Glutamatergic neuron (in vitro differentiated cells): ENCODE data around the gene CYCS. TPM values are rescaled to one million over a fixed set of nuclear protein-coding genes. Genes with fewer than 3 reads are reported as not detected.

Experiments used
- DNase-seq: peaks from one replicate; pipeline ENCODE4 v3.0.0; 2022
- H3K27ac Mint-ChIP-seq: one replicate; pipeline ENCODE4 v1.8.0; 2020; ENCODE audit warnings: mild to moderate bottlenecking, mixed read lengths, inconsistent platforms; ENCODE audit not compliant: unreplicated experiment
- H3K27me3 Mint-ChIP-seq: one replicate; pipeline ENCODE4 v1.8.0; 2020; ENCODE audit warnings: mild to moderate bottlenecking, moderate library complexity, mixed read lengths, inconsistent platforms; ENCODE audit not compliant: unreplicated experiment
- H3K36me3 Mint-ChIP-seq: one replicate; pipeline ENCODE4 v1.8.0; 2020; ENCODE audit warnings: mild to moderate bottlenecking, mixed read lengths, inconsistent platforms; ENCODE audit not compliant: unreplicated experiment
- H3K4me1 Mint-ChIP-seq: one replicate; pipeline ENCODE4 v1.8.0; 2020; ENCODE audit warnings: mild to moderate bottlenecking, low read depth, mixed read lengths, inconsistent platforms; ENCODE audit not compliant: unreplicated experiment
- H3K4me3 Mint-ChIP-seq: one replicate; pipeline ENCODE4 v1.8.0; 2020; ENCODE audit warnings: mild to moderate bottlenecking, mixed read lengths, inconsistent platforms; ENCODE audit not compliant: unreplicated experiment
- H3K9me3 Mint-ChIP-seq: one replicate; pipeline ENCODE4 v1.8.0; 2020; ENCODE audit warnings: mild to moderate bottlenecking, moderate library complexity, mixed read lengths, inconsistent platforms; ENCODE audit not compliant: unreplicated experiment
- long read RNA-seq: library from polyadenylated mRNA; unstranded; transcript quantifications from one replicate; pipeline ENCODE4 v2.0.0, GENCODE V29; 2020; ENCODE audit not compliant: unreplicated experiment
- total RNA-seq: library from RNA; stranded (reverse); fragmentation: NEBNext Ultra II Directional; extraction: Animal tissue kit (Norgen Biotek cat#: 25700); gene quantifications from one replicate; pipeline ENCODE4 v1.2.1, GENCODE V29; 2021; ENCODE audit not compliant: unreplicated experiment
- TF ChIP-seq, protein P1 (sequence below): fragments of 200-600 bp; sonication (generic); IDR thresholded peaks from one replicate; pipeline ENCODE4 v1.5.0; 2021; ENCODE audit not compliant: partially characterized antibody, unreplicated experiment

Gene CYCS
- 127 TPM for total RNA-seq
- long read RNA-seq, full-length matches to known transcripts = 101 of 103 reads
- long read RNA-seq, partial matches to known transcripts = 1 of 103 reads
- long read RNA-seq, other reads (novel, unspliced or antisense) = 1 of 103 reads

DNA sequence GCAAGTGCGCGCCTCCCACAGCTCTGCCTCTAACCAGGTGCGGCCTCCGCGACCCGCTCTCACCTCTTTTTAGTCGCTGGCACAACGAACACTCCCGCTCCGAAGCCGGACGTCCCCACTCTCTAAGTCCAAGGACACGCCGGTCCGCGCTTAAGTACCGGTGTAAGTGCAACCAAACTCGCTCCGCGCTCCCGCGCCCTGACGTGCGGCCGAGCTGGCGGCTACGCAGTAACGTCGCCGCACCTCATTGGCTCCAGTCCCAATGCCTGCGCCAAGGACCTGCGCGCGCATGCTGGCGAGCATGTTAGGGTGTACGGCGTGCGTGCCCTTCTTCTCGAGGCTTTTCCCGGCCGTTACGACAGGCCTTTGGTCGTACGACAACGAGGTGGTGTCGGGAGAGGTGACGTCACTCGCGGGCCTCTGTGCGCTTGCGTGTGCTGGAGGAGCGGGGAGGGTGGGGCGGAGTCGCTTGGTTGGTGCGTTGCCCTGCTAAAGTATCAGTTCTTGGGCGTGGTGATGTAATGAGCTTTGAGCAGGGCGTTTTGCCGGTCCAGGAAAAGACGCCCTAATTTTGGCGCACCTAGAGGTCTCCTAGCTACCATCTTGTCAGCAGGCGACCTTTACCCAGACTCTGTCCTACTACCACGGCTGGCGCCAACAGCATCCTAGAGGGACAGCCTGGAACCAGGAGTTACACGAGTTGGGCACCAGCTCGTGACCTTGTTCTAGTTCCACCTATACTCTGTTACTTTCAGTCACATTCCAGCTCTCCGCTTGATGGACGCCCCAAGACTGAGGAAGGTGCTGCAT, at the start of gene CYCS:
CYCS (minus strand) TSS at position 124 of the 810 bp plus-strand sequence. CDS start 1,141 bp downstream, outside the sequence.
- peak; percentile 99 for DNase-seq
- TF ChIP-seq, protein P1, sequence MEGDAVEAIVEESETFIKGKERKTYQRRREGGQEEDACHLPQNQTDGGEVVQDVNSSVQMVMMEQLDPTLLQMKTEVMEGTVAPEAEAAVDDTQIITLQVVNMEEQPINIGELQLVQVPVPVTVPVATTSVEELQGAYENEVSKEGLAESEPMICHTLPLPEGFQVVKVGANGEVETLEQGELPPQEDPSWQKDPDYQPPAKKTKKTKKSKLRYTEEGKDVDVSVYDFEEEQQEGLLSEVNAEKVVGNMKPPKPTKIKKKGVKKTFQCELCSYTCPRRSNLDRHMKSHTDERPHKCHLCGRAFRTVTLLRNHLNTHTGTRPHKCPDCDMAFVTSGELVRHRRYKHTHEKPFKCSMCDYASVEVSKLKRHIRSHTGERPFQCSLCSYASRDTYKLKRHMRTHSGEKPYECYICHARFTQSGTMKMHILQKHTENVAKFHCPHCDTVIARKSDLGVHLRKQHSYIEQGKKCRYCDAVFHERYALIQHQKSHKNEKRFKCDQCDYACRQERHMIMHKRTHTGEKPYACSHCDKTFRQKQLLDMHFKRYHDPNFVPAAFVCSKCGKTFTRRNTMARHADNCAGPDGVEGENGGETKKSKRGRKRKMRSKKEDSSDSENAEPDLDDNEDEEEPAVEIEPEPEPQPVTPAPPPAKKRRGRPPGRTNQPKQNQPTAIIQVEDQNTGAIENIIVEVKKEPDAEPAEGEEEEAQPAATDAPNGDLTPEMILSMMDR = no peak
- peaks cover 8% of the 10 kb centered on the region for H3K4me1 Mint-ChIP-seq
- H3K27ac Mint-ChIP-seq = peak within 1 kb of the TSS; percentile 97
- H3K9me3 Mint-ChIP-seq = peaks cover 10% of the 10 kb centered on the region
- H3K4me3 Mint-ChIP-seq = peak within 1 kb of the TSS; percentile 100
- H3K27me3 Mint-ChIP-seq = peaks cover 7% of the 10 kb centered on the region
- H3K36me3 Mint-ChIP-seq = no peaks in the 10 kb centered on the region

GRCh38 chr7:25173184-25173583, 48.1 kb upstream of the CYCS start:
- no peak for DNase-seq
- no peaks in the 10 kb centered on the region for H3K36me3 Mint-ChIP-seq
- H3K27ac Mint-ChIP-seq = no peak overlapping the region
- no peaks in the 10 kb centered on the region for H3K9me3 Mint-ChIP-seq
- no peaks in the 10 kb centered on the region for H3K27me3 Mint-ChIP-seq
- H3K4me3 Mint-ChIP-seq = no peak overlapping the region
- TF ChIP-seq, protein P1 = no peak
- H3K4me1 Mint-ChIP-seq = no peaks in the 10 kb centered on the region

DNA sequence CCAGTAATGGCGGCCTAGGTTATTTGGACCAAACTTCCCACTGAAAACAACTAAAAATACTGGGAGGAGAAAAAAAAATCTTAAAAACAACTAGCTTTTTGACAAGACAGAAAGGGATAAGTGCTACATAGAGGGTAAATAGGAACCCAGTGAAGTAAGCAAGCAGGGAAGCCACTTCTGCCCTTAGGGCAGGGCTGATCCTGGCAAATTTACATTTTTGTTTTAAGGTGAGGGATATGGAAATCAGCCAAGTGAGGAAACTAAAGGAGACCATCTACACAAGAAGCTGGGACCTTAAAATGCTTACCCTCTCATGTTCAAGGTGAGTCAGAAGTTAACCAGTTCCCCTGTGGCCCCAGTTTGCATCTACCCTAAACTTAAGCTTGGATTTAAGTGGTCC, 46.5 kb upstream of the CYCS start:
- DNase-seq = no peak
- TF ChIP-seq, protein P1 = no peak
- Mint-ChIP-seq H3K4me1 (no peaks in the 10 kb centered on the region), H3K27me3 (no peaks in the 10 kb centered on the region), H3K4me3 (no peak overlapping the region), H3K36me3 (no peaks in the 10 kb centered on the region), H3K27ac (no peak overlapping the region), H3K9me3 (no peaks in the 10 kb centered on the region)

- Mint-ChIP-seq H3K36me3 (no peaks in the 10 kb centered on the region), H3K9me3 (no peaks in the 10 kb centered on the region), H3K4me3 (no peak overlapping the region), H3K27me3 (no peaks in the 10 kb centered on the region), H3K27ac (no peak overlapping the region), H3K4me1 (no peaks in the 10 kb centered on the region)
- DNase-seq = no peak
- TF ChIP-seq, protein P1 = no peak
Measured at GRCh38 chr7:25171071-25171470, 46.0 kb upstream of the CYCS start.

DNA sequence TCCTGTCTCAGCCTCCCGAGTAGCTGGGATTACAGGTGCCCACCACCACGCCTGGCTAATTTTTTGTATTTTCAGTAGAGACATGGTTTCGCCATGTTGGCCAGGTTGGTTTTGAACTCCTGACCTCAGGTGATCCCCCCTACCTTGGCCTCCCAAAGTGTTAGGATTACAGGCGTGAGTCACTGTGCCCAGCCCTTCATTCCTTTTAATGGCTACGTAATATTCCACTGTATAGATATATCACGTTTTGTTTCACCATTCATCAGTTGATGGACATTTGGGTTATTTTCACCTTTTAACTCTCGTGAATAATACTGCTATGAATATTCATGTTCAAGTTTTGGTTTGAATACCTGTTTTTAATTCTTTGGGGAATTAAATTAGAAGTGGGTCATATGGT, 44.6 kb upstream of the CYCS start:
- no peaks in the 10 kb centered on the region for H3K27me3 Mint-ChIP-seq
- H3K4me1 Mint-ChIP-seq = no peaks in the 10 kb centered on the region
- TF ChIP-seq, protein P1 = no peak
- no peak overlapping the region for H3K4me3 Mint-ChIP-seq
- no peak for DNase-seq
- no peak overlapping the region for H3K27ac Mint-ChIP-seq
- H3K9me3 Mint-ChIP-seq = no peaks in the 10 kb centered on the region
- H3K36me3 Mint-ChIP-seq = no peaks in the 10 kb centered on the region
